GM19395 (cell line): ENCODE data around the gene S100A13.
"Not testable (repeated sequence)": the region's sequence is repeated elsewhere in the genome, so short reads cannot be mapped to it uniquely, and the experiment has no call there.

Experiments used
- ATAC-seq: cut with Tn5 transposase; IDR thresholded peaks from one replicate; pipeline ENCODE4 v1.9.1; 2021; ENCODE audit warnings: mild to moderate bottlenecking, moderate library complexity; ENCODE audit not compliant: unreplicated experiment

The S100A13 gene

DNA sequence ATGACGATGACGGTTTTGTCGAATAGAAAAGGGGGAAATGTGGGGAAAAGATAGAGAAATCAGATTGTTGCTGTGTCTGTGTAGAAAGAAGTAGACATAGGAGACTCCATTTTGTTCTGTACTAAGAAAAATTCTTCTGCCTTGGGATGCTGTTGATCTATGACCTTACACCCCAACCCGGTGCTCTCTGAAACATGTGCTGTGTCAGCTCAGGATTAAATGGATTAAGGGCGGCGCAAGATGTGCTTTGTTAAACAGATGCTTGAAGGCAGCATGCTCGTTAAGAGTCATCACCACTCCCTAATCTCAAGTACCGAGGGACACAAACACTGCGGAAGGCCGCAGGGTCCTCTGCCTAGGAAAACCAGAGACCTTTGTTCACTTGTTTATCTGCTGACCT, 51.8 kb downstream of the S100A13 start:
- ATAC-seq: not testable (repeated sequence)

DNA sequence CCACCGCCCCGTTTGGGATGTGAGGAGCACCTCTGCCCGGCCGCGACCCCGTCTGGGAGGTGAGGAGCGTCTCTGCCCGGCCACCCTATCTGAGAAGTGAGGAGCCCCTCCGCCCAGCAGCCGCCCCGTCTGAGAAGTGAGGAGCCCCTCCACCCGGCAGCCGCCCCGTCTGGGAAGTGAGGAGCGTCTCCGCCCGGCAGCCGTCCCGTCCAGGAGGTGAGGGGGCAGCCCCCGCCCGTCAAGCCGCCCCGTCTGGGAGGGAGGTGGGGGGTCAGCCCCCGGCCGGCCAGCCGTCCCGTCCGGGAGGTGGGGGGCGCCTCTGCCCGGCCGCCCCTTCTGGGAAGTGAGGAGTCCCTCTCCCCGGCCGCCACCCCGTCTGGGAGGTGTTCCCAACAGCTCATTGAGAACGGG, 52.2 kb downstream of the S100A13 start:
- ATAC-seq: not testable (repeated sequence)

DNA sequence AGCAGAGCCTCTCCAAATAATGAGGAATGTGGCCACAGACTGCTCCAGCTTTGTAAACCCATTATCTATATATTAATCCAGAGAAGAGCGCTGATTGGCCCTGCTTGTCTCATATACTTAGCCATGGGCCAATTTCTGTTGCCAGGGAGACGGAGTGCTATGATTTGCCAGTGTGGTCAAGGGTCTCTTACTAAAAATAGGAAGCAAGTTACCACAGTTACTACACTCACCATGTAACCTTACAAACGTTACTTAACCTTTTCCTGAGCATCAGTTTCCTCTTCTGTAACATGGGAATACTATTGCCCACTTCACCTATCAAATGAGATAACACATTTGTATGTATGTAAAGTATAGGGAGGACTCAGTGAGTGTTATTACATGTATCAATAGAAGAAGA, 54.0 kb downstream of the S100A13 start:
- no peak for ATAC-seq

DNA sequence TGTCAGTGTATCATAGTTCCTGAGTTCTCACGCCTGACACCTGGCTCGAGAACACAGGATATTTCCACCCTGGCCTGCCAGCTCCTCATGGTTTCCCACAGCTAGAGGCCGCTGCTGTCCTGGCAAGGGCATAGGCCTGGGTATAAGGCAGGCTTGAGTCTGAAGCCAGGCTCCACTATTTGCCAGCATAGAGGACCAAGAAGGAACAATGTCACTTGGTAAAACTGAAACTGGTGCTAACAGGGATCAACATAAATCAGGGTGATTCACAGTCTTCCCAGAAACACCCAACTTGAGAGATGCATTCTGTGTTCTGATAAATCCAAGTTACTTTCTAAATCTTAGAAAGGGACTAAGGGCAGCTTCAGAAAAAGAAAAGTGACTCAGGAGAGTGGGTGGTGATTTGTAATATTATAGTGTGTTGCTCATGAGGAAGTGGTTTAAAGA, 54.7 kb downstream of the S100A13 start:
- ATAC-seq: no peak

DNA sequence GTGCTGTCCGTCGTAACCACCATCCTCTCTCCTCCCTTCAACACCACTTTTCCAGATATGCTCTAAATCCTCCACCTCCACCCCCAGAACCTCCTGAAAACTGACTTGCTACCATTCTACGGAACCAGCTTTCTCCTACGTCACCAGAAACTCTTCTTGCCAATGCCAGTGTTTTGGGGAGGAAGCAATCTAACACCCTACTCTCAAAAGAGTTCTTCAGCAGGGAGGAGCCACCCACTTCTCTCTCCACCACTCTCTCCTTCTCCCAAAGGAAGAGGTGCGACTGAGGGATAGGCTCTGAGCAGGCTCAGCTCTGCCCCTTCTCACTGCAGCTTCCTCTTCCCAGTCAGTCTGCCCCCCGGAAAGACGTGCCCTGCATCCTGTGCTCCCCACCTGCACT, 55.6 kb downstream of the S100A13 start:
- no peak for ATAC-seq

DNA sequence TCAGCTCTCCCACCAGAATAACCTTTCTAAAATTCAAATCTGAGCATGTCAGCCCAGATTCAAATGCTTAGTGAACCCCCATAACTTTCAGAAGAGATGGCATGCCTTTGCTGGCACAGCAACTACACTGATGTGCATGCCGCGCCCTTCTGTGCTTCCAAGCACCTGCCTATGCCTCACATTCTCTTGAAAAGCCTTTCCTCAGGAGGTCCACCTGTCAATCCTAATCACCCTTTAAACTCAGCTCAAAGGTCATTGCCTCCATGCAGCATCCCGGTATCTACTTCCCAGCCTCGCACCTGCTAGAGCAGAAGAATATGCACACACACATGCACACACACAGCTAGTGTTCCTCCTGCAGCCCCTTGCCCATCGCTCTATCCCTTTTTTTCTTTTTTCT, 56.4 kb downstream of the S100A13 start:
- ATAC-seq: no peak

DNA sequence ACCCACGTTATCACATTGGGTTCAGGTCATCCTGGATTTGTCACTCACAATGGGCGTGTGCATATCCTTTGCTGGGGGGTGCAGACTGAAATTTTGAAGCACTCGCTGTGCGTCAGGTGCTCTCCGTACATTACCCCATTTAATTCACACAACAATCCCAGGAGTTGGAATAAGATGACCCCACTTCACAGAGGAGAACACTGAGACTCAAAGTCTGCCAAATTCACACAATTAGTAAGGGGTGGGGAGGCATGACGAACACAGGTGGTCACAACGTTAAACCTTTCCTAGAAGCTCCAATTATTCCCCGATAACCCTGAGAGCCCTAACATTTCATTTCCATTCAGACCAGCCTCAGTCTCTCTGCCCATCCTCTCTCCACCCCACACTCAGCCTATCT, 57.8 kb downstream of the S100A13 start:
- no peak for ATAC-seq
